Measurements from ENCODE around the gene KCNQ1.

GRCh38 chr11:2447951-2448650, 3.3 kb downstream of the KCNQ1 start:
- TF ChIP-seq CTCF (IDR thresholded peaks at IDR 0.05; ENCODE audit: insufficient read depth, low read length, poor library complexity, severe bottlenecking): no peak
- no peak for TF ChIP-seq EZH2phosphoT487 (conservative IDR thresholded peaks at IDR 0.05; ENCODE audit: low read length)
